PFSK-1 (cell line): Measurements from ENCODE around the gene CEP192.

Experiments
- POLR2AphosphoS5 ChIP-seq: IDR thresholded peaks from 2 replicates; pipeline ENCODE4 v1.6.1; 2012; ENCODE audit warnings: low read depth, mild to moderate bottlenecking, control low read depth, low read length, moderate library complexity
- TAF1 ChIP-seq: IDR thresholded peaks from 2 replicates; pipeline ENCODE4 v1.6.1; 2012; ENCODE audit warnings: low read length, control low read depth, borderline replicate concordance; ENCODE audit not compliant: insufficient read depth
- TF ChIP-seq, protein P1 (sequence below), 2 experiments: IDR thresholded peaks; 2 replicates each; pipeline versions ENCODE4 v1.6.1 to v1.8.0; 2011 to 2012; ENCODE audit warnings: low read depth in 2 of 2, low read length in 2 of 2, control low read depth in 1 of 2, inconsistent platforms in 1 of 2, mild to moderate bottlenecking in 1 of 2, moderate library complexity in 1 of 2; ENCODE audit not compliant: insufficient read depth in 1 of 2

- TF ChIP-seq TAF1 (no peak), POLR2AphosphoS5 (no peak)
- TF ChIP-seq, protein P1, sequence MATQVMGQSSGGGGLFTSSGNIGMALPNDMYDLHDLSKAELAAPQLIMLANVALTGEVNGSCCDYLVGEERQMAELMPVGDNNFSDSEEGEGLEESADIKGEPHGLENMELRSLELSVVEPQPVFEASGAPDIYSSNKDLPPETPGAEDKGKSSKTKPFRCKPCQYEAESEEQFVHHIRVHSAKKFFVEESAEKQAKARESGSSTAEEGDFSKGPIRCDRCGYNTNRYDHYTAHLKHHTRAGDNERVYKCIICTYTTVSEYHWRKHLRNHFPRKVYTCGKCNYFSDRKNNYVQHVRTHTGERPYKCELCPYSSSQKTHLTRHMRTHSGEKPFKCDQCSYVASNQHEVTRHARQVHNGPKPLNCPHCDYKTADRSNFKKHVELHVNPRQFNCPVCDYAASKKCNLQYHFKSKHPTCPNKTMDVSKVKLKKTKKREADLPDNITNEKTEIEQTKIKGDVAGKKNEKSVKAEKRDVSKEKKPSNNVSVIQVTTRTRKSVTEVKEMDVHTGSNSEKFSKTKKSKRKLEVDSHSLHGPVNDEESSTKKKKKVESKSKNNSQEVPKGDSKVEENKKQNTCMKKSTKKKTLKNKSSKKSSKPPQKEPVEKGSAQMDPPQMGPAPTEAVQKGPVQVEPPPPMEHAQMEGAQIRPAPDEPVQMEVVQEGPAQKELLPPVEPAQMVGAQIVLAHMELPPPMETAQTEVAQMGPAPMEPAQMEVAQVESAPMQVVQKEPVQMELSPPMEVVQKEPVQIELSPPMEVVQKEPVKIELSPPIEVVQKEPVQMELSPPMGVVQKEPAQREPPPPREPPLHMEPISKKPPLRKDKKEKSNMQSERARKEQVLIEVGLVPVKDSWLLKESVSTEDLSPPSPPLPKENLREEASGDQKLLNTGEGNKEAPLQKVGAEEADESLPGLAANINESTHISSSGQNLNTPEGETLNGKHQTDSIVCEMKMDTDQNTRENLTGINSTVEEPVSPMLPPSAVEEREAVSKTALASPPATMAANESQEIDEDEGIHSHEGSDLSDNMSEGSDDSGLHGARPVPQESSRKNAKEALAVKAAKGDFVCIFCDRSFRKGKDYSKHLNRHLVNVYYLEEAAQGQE (IDR thresholded peaks at IDR 0.05; ENCODE audit: insufficient read depth in 1 of 2, low read depth in 2 of 2, low read length in 2 of 2), result no peak
Measured at GRCh38 chr18:13005289-13005688, 14.1 kb downstream of the CEP192 start.
